ENCODE results near the gene KPNA6. TPM values are rescaled to one million over a fixed set of nuclear protein-coding genes. Genes with fewer than 3 reads are reported as not detected.

KPNA6 gene
- total RNA-seq, 2 donors from 2014 or later, result 37.9 to 56.9 TPM

GRCh38 chr1:32201011-32201855, 93.4 kb downstream of the KPNA6 start:
- H3K9me3 ChIP-seq, result no peaks in the 10 kb centered on the region
- peak; percentile 46 for DNase-seq (ENCODE audit: low spot score)
- H3K27me3 ChIP-seq (replicated peaks; ENCODE audit: insufficient read depth), result no peaks in the 10 kb centered on the region
- peak overlapping the region; percentile 52 to 53 for H3K4me3 ChIP-seq
- intact Hi-C loops (cut with DNase I), result no loop called here
- H3K27ac ChIP-seq, result peak overlapping the region; percentile 75
- H3K4me1 ChIP-seq (replicated peaks), result peaks cover 8% of the 10 kb centered on the region
- no peaks in the 10 kb centered on the region for H3K36me3 ChIP-seq
- peak; percentile 7 for TF ChIP-seq POLR2AphosphoS5 (IDR thresholded peaks at IDR 0.05)
- no peak for TF ChIP-seq POLR2A (IDR thresholded peaks at IDR 0.05)
- 2% methylated on average over 19 of the region's 26 CpGs for WGBS

GRCh38 chr1:32204943-32205361, 97.1 kb downstream of the KPNA6 start:
- Histone ChIP-seq H3K36me3 (no peaks in the 10 kb centered on the region), H3K27ac (peak overlapping the region; percentile 37 to 58), H3K27me3 (replicated peaks; ENCODE audit: insufficient read depth) (no peaks in the 10 kb centered on the region), H3K9me3 (no peaks in the 10 kb centered on the region), H3K4me1 (replicated peaks) (peaks cover 10% of the 10 kb centered on the region), H3K4me3 (peak overlapping the region; percentile 52 to 61)
- DNase-seq (ENCODE audit: low spot score), result no peak
- intact Hi-C loops (cut with DNase I), result no loop called here
- TF ChIP-seq CTCF (IDR thresholded peaks at IDR 0.05) (no peak), POLR2A (IDR thresholded peaks at IDR 0.05) (no peak), POLR2AphosphoS5 (IDR thresholded peaks at IDR 0.05) (no peak)
- 18% methylated on average over 26 of the region's 26 CpGs for WGBS

- WGBS, result 4% methylated on average over 50 of the region's 77 CpGs
- Histone ChIP-seq H3K36me3 (no peaks in the 10 kb centered on the region), H3K27ac (peak within 1 kb of the TSS; percentile 37 to 58), H3K4me1 (replicated peaks) (peaks cover 10% of the 10 kb centered on the region), H3K4me3 (peak within 1 kb of the TSS; percentile 52 to 61), H3K27me3 (replicated peaks; ENCODE audit: insufficient read depth) (no peaks in the 10 kb centered on the region), H3K9me3 (no peaks in the 10 kb centered on the region)
- intact Hi-C loops (cut with DNase I), result no loop called here
- TF ChIP-seq POLR2A (IDR thresholded peaks at IDR 0.05), result peak; percentile 49
- TF ChIP-seq CTCF (IDR thresholded peaks at IDR 0.05), result peak in 1 of 4 experiments; percentile 11
- peak; percentile 93 for TF ChIP-seq POLR2AphosphoS5 (IDR thresholded peaks at IDR 0.05)
- DNase-seq (ENCODE audit: low spot score), result peak; percentile 83
These were observed 97.8 kb downstream of the KPNA6 start, which contains the start of gene IQCC for GRCh38 chr1:32205401-32206370. Gene IQCC (plus strand): TSS chr1:32205671. CDS start chr1:32205682, 11 bp downstream.

- WGBS, result 91% methylated on average over 6 of the region's 6 CpGs
- Histone ChIP-seq H3K4me3 (no peak overlapping the region), H3K36me3 (no peaks in the 10 kb centered on the region), H3K4me1 (replicated peaks) (peaks cover 5% of the 10 kb centered on the region), H3K9me3 (no peaks in the 10 kb centered on the region), H3K27ac (no peak overlapping the region), H3K27me3 (replicated peaks; ENCODE audit: insufficient read depth) (no peaks in the 10 kb centered on the region)
- DNase-seq (ENCODE audit: low spot score), result no peak
- TF ChIP-seq POLR2AphosphoS5 (IDR thresholded peaks at IDR 0.05) (no peak), POLR2A (IDR thresholded peaks at IDR 0.05) (no peak), CTCF (IDR thresholded peaks at IDR 0.05) (no peak)
- intact Hi-C loops (cut with DNase I), result no loop called here
These were observed 100.6 kb downstream of the KPNA6 start for GRCh38 chr1:32208469-32208868.

- Histone ChIP-seq H3K9me3 (no peaks in the 10 kb centered on the region), H3K4me1 (replicated peaks) (peaks cover 5% of the 10 kb centered on the region), H3K36me3 (no peaks in the 10 kb centered on the region), H3K27ac (no peak within 1 kb of the TSS), H3K27me3 (replicated peaks; ENCODE audit: insufficient read depth) (no peaks in the 10 kb centered on the region), H3K4me3 (no peak within 1 kb of the TSS)
- DNase-seq (ENCODE audit: low spot score), result no peak
- 57% methylated on average over 5 of the region's 5 CpGs for WGBS
- intact Hi-C loops (cut with DNase I), result no loop called here
- no peak for TF ChIP-seq POLR2A (IDR thresholded peaks at IDR 0.05)
- TF ChIP-seq POLR2AphosphoS5 (IDR thresholded peaks at IDR 0.05), result no peak
- no peak for TF ChIP-seq CTCF (IDR thresholded peaks at IDR 0.05)
These were observed 101.1 kb downstream of the KPNA6 start, which contains the start of gene DCDC2B for GRCh38 chr1:32208891-32209328. Gene DCDC2B (plus strand): TSS chr1:32209089. CDS start chr1:32209094, 5 bp downstream.

Data from prostate gland (tissue), 2 donors.